Stimulated activated CD4-positive, alpha-beta T cell treated with anti-CD3 and anti-CD28 coated beads, Interleukin-4, amount 100 ng/mL, for 1 hour (primary cell): Measurements from ENCODE around the gene FAM162A.
"Not testable (repeated sequence)": the region's sequence is repeated elsewhere in the genome, so short reads cannot be mapped to it uniquely, and the experiment has no call there.

Experiments
- DNase-seq: peaks from one replicate; pipeline ENCODE4 v3.0.0-alpha.2; 2020

FAM162A gene

DNA sequence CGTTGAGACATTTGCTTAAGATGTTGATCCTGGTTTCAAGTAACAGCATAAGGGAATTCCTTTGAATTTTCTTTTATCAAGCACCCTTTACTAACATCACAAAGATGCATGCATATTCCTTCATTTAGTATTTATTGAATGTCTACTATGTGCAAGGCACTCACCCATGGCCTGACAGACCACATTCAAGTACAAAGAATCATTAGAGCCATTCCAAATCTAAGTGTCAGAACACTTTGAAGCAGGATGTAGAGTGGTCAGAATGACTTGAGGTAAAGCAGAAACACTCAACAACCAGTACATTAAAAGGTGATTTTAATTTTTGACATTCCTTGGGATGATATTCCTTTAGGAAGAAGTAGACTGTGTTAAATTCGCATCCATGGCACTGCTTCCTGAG, 37.9 kb downstream of the FAM162A start:
- no peak for DNase-seq

DNA sequence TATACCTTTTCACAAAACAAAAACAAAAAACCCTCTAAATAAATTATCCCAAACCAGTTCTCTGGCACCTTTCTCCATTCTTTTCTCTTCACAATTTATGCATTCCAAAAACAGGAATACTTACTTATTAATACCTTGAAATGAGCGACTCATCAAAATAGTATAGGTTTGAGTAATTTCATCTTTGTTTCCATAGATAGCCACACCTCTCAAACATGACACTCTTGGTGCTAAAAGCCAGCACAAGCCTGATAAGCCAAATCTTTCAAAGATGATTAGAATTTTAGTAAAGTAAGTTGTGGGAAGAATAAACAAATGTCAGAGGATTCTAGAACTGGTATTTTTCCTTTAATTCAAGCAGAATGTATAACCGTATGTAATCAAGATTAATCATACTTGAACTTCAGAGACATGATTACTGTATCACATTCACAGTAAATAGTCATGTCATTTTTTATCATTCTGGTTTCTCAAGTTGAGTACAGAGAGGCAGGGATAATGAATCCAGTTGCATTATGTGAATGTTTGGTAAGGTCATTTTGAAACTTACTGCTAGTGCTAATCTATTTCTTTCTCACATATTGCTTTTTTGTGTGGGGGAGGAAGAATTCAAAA, 44.0 kb downstream of the FAM162A start:
- DNase-seq = no peak

DNA sequence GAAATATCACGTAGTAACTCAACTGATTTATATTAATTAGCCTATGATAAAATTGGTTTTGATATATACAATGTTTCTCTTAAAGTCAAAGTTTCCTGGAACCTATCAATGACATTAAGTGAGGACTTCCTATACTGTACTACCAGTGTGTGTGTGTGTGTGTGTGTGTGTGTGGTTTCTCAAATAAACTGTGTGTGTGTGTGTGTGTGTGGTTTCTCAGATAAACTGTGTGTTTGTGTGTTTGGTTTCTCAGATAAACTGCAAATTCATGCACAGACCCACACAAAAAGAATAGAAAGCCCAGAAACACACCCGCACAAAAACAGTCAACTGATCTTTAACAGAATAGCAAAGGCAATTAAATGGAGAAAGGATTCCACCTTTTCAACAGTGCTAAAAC, 46.4 kb downstream of the FAM162A start:
- no peak for DNase-seq

DNA sequence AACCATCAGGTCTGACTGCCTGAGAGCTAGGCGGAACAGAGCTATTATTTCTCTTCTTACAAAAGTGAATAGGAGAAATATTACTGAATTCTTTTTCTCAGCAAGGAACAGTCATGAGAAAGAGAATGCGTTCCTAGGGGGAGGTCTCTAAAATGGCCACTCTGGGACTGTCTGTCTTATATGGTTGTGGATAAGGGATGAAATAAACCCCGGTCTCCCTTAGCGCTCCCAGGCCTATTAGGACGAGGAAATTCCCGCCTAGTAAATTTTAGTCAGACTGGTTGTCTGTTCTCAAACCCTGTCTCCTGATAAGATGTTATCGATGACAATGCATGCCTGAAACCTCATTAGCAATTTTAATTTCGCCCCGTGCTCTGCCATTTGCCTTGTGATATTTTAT, 52.0 kb downstream of the FAM162A start:
- no peak for DNase-seq

- DNase-seq = no peak
Measured at GRCh38 chr3:122443090-122443489, 59.1 kb downstream of the FAM162A start.

DNA sequence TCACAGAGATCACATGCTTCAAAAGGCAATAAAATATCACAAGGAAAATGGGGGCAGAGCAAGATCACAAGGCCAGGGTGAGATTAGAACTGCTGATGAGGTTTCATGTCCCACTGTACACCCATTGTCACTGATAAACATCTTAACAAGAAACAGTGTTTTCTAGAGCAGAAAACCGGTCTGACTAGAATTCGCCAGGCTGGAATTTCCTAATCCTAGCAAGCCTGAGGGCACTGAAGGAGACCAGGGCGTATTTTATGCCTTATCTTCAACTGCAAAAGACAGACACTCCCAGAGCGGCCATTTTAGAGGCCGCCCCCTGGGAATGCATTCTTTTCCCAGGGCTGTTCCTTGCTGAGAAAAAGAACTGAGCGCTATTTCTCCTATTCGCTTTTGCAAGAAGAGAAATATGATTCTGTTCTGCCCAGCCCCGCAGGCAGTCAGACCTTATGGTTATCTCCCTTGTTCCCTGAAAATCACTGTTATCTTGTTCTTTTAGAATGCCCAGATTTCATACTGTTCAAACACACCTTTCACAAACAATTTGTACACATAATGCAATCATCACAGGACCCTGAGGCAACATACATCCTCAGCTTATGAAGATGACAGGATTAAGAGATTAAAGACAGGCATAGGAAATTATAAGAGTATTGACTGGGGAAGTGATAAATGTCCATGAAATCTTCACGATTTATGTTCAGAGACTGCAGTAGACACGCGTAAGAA, 59.9 kb downstream of the FAM162A start:
- not testable (repeated sequence) for DNase-seq

DNA sequence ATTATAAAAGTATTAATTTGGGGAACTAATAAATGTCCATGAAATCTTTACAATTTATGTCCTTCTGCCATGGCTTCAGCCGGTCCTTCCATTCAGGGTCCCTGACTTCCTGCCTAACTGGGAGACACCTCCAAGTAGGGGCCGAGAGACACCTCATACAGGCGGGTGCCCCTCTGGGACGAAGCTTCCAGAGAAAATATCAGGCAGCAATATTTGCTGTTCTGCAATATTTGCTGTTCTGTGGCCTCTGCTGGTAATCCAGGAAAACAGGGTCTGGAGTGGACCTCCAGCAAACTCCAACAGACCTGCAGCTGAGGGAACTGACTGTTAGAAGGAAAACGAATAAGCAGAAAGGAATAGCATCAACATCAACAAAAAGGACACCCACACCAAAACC, 60.5 kb downstream of the FAM162A start:
- not testable (repeated sequence) for DNase-seq

DNA sequence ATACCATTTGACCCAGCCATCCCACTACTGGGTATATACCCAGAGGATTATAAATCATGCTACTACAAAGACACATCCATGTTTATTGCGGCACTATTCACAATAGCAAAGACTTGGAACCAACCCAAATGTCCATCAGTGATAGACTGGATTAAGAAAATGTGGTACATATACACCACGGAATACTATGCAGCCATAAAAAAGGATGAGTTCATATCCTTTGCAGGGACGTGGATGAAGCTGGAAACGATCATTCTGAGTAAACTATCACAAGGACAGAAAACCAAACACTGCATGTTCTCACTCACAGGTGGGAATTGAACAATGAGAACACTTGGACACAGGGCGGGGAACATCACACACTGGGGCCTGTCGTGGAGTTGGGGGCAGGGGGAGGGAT, 64.2 kb downstream of the FAM162A start:
- not testable (repeated sequence) for DNase-seq

DNA sequence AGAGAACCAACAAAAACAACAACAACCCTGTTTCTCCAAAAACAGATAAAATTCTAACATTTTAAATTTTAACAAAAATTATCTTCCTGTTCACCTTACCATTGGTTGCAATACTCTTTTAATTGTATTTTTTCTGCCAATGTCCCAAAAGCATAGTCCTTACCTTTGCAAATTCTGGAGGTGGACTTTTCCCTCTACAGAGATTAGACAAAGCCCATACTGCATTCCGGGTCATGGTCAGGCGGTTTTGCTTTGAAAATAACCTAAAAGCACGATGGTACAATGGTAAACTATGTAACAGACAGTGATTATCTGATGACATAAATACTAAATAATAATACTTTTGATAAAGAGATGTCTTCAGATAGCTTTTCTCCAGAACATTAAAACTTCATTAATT, 67.4 kb downstream of the FAM162A start:
- DNase-seq = no peak

GRCh38 chr3:122456074-122456473, 72.1 kb downstream of the FAM162A start:
- DNase-seq = no peak

DNA sequence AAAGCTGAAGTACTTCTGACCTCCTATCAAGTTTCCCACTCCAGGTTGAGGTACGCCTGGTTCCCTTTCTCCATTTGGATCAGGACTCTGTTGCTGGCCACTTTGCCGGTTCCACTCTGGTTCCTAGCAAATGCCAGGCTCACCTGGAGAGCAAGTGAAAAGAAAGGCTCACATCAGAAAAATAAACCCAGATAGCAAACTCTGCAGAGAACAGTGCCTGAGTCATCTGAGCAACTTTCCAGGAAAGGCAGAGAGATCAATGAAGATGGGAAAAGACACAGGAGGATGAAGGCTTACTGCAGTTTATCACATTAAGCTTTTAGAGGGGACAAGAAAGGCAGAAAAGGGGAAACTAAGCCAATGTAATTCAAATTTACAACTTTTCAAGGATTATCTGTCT, 73.7 kb downstream of the FAM162A start:
- DNase-seq = no peak

DNA sequence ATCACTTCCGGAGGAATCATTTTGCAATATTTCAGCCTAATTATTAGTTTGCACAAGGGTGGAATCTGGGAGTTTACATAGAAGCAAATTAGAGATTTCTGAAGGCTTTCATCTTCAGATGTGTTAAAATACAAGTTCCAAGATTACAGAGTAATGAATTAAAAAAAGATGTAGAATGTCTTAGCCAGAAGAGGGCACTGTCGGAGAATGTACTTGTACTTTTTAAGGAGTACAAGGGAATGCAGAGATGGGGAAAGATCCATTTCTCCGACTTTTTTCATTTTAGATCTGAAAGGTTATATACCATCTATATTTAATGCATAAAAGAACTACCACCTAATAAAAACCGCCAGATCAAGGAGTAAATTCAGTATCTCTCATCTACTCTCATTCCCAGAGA, 75.0 kb downstream of the FAM162A start:
- DNase-seq = no peak

DNA sequence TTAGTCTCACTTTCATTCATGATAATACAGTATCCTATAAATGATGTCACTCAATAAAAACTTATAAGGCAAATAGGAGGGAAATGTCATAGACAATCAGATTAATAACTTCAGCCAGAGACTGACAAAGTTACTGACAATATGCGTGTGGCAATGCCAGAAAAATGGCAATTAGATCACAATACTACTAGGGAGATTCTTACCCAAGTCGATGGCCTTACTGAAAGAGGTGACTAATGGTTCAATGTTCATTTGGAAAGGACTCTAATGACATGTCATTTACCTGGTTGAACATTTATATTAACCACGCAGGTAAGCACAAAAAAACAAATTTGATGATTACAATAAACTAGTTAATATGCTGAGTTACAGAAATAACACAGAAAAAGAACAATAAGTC, 77.8 kb downstream of the FAM162A start:
- DNase-seq = no peak
